ENCODE results near the gene FAM227A.

FAM227A gene

DNA sequence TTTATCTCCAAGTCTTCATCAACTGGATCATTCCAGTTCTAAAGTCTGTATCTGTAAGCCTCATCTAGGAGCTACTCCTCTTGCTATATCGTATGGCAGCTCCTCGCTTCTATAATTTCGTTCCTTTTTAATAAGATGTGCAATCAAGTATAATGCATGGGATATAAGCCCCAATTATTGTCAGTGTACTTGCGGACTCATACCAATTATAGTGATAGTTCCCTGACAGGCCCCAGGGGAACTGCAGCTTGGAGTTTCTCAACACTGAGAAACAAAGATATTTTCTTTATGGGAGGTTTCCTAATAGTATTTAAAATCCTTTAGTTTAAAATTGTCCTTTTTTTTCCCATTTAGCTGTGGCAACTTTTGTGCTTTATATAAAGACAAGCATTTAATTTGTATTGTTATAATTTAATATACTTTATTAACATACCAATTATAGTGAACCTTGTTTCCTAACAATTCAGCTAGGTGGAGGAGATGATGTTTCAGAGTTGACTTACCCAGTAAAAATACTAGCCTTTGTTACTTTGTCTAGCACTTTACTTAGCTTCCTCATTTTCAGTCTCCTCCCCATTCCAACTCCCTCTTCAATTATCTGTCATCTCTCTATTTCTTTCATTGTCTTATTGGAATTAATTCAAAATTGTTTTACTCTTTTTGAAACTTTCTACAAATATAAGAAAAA is 124.8 kb downstream of the FAM227A start:
- DNase-seq, result no peak

All from fibroblast of skin of back (primary cell).